ENCODE measurements around the gene MBD2.
"Not testable (repeated sequence)": the region's sequence is repeated elsewhere in the genome, so short reads cannot be mapped to it uniquely, and the experiment has no call there.

The MBD2 gene

GRCh38 chr18:54150226-54150625, 74.2 kb downstream of the MBD2 start:
- no peak for DNase-seq (ENCODE audit: low spot score)

GRCh38 chr18:54149078-54149697, 75.3 kb downstream of the MBD2 start:
- no peak for DNase-seq (ENCODE audit: low spot score)

GRCh38 chr18:54148678-54149077, 75.8 kb downstream of the MBD2 start:
- no peak for DNase-seq (ENCODE audit: low spot score)

- DNase-seq (ENCODE audit: low spot score) = no peak
Observed at GRCh38 chr18:54148151-54148550, 76.3 kb downstream of the MBD2 start.

- DNase-seq (ENCODE audit: low spot score) = no peak
Observed at GRCh38 chr18:54147439-54147838, 77.0 kb downstream of the MBD2 start.

DNA sequence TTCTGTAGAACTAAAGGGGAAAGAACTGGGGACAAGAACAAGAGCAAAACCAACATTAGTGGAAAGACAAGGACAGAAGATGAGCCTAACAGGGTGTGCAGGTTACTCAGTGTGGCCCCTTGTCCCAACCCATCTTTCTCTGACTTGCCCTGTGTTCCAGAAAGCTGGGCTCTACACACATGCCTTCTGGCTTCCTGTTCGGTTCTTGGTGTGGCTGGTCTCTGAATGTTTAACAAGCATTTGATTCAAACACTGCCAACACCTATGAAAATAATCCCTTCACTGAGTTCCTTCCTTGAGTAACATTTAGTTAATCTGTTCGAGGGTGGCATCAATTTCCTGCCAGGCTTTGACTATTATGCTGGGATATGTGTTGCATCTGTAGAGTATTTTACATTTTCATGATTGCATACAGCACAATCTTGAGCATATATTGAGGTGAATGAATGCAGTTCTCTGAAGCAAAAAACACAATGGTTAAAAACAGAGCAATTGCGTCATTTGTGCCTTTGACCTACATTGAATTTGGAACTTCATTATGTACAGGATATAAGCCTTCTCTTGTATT, 83.3 kb downstream of the MBD2 start:
- DNase-seq (ENCODE audit: low spot score) = no peak

DNA sequence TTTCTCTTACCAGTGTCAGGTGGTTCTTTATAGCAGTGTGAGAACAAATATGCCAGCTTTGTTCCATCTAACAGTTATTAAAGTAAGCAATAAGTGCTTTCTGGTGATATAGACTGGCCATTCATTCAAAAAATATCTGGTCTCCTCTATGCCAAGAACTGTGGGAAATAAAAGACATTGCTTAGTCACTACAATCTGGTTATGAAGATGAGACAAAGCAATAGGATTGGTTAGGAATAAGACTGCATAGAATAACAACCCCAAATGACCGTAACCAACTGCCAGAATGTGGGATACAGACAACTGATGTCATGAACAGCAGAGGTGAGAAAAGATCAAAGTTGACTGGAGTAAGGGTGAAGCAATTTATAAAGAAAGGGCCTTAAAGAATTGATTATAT, 83.8 kb downstream of the MBD2 start:
- DNase-seq (ENCODE audit: low spot score) = no peak

- no peak for DNase-seq (ENCODE audit: low spot score)
Observed at GRCh38 chr18:54135216-54135615, 89.3 kb downstream of the MBD2 start.

GRCh38 chr18:54134053-54134452, 90.4 kb downstream of the MBD2 start:
- no peak for DNase-seq (ENCODE audit: low spot score)

DNA sequence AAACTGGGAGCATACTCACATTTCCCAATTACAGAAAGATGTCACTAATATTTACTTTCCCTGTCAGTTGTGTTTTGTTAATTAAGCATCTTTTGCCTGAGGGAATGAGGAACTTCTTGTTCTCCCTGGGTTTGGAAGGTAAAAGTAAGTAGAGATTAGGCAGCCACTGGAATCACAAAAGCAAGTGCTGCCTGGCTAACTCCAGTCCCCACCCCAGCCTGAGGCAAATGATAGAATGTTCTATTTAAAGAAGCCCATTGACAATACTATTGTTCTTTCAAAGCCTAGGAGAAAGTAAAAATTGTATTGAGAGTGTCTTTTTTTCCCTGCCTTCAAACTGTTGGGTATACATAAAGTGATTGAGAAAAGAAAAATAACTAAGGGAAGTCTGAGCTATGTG, 93.8 kb downstream of the MBD2 start:
- DNase-seq (ENCODE audit: low spot score) = no peak

DNA sequence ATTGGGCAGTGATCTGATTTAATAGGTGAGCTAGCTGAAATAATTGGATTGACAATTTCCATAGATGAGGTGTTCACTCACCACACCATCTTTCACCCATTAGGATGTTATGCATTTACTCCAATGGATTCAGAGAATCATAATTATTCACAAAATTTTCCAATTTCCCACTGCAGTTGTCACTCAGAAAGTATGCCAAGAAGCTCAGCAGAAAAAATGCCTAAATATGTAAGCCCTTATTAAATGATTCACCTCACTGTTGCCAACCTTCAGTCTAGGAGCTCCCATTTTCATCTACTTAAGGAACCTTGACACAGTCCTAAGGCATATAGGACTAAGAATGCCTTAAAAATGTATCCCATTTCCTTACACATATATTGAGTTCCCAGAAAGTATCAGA, 94.3 kb downstream of the MBD2 start:
- no peak for DNase-seq (ENCODE audit: low spot score)

DNA sequence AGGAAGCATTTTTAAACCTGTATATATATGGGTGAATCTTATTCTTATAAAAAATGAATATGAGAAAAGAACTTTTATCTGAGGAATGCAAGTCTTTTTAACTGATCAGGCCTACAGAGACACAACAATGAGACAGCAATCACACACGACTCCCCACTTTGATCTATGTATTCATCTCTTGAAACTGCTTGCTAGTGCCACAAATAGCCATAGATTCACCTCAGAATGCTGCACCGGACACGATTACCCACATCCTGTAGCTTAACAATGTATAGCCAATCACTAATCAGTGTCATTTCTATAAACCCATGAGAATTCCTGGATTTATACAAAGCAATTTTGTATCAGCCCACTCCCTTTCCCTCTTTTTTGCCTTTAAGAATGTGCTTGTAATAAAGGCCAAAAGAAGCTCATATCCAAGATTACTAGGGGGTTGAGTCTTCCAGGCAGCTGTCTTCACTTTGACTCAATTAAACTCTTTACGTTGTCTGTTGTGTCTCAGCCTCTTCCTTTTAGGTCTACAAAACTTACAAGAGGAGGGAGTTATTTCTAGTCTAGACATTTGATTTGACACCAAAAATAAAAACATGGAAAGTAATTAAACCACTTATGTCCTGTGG, 94.9 kb downstream of the MBD2 start:
- DNase-seq (ENCODE audit: low spot score) = no peak

DNA sequence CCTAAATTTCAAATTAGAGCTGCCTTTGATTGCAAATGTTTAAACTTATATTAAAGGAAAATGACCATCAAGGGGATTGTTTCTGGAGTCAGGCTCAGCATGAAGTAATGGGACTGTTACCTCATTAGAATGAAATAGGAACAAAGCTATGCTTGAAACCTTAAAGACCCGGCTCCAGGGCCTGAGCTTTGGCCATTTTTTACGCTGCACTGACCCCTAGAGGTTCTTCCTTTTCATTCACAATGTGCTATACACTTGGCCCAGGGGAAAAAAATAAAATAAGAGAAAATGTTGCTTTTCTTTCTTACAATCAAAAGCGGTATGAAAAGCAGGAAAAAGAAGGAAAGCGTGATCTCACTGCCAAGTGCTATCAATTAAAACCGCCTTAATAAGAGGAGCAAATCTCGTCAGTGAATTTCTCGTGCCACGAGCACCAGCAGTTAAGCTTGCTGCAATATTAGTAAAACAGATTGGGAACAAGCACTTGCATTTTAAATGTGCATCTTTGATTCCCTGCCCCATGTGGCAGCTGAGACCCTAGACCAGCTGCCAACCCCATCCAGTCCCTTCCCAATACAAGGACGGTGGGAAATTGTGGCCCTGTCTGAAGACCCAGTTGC, 96.6 kb downstream of the MBD2 start:
- peak; percentile 61 for DNase-seq (ENCODE audit: low spot score)

DNA sequence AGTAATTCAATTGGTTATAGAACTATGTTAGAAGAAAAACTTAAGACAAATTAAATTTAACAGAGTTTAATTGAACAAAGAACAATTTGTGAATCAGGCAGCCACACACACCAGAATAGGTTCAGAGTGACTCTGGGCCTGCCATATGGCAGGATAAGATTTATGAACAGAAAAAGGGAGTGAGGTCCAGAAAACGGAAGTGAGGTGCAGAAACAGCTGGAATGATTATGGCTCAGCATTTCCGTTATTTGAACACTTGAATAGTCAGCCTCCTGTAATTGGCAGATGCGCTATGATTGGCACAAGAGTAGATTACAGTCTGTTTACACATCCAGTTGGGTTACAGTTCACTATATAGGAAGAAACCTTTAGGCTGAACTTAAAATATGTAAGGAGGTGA, 99.0 kb downstream of the MBD2 start:
- no peak for DNase-seq (ENCODE audit: low spot score)

DNA sequence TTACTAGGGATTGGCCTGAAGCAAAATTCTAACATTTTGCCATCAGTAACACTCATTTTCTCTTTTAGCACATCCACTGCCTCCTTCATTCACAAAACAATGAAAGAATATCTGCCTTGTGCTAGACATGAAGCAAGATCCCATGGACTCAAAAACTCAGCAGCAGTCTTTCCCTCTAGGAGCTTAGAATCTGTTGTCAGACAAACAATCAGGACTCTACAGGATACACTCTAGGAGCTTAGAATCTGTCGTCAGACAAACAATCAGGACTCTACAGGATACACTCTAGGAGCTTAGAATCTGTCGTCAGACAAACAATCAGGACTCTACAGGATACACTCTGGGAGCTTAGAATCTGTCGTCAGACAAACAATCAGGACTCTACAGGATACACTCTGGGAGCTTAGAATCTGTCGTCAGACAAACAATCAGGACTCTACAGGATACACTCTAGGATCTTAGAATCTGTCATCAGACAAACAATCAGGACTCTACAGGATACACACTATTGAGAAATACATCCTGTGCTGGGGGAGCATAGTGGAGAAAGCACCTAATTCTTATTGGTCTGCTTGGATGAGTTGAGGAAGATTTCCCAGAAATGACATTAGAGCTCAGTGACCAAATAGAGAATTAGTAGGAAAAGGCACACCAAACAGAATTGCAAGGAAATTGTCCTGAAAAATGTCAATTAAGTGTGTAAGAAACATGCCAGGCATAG, 100.6 kb downstream of the MBD2 start:
- DNase-seq (ENCODE audit: low spot score) = not testable (repeated sequence)

DNA sequence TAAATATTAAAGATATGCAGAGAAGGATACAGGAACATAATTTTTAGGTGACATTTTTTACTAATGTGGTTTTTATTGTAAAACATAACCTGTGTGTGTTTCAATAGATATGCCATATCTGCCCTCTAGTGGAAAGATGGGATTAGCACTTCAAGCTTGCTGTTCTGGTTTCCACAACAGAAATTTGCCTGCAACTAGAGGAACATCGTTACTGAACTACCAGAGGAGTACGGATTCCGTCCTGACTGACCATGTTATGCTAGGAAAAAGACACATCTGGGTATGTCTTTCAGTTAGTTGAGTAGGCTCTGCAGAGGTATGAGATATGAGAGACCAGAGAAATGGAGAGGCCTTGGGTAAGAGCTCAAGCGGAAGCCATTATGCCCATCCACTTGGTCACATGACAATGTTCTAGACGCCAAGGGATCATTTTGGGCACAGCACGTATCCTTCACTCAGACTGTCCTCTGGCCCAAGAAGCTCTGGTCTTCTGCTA, 104.9 kb downstream of the MBD2 start:
- DNase-seq (ENCODE audit: low spot score) = no peak

GRCh38 chr18:54117853-54118773, 106.4 kb downstream of the MBD2 start:
- no peak for DNase-seq (ENCODE audit: low spot score)

DNA sequence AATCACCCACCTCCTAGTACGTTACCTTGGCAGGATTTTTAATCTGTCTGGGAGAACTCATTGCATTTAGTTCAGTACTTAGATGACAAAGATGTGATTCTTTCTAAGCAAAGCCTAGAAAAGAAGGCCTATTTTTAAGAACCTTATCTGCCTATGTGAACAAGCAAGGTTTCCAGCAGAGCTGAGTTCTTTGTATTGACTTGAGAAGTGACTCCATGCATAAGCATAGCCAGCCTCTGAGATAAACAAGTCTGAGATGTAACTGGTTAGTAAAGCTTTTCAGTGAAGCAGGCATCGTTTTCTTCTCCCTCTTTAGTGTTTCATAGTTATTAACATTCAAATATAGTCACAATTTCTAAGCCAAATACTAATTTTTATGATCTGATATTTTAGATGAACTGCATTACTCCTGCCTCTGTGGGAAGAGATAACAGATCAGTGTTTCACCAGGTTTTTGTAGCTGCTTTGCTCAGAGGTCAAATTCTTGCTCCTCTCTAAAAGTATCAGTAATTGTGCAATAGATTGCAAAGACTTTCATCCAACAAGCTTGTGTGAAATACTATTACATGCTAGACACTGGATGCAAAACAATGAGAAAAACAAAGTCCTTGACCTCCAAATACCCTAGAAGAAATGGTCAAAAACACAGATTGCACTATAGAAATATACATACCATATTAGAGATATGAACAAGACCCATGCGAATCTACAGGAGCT, 107.8 kb downstream of the MBD2 start:
- DNase-seq (ENCODE audit: low spot score) = no peak

GRCh38 chr18:54112356-54112755, 112.1 kb downstream of the MBD2 start:
- no peak for DNase-seq (ENCODE audit: low spot score)

GRCh38 chr18:54109131-54109683, 115.3 kb downstream of the MBD2 start:
- DNase-seq (ENCODE audit: low spot score) = no peak
